GM21723 (cell line): ENCODE measurements around the gene ERCC4.
A peak's percentile ranks its signal among the peaks of the same experiment; 100 is the strongest.
"Not testable (repeated sequence)": the region's sequence is repeated elsewhere in the genome, so short reads cannot be mapped to it uniquely, and the experiment has no call there.

Experiments
- ATAC-seq: cut with Tn5 transposase; IDR thresholded peaks from one replicate; pipeline ENCODE4 v1.9.1; 2021; ENCODE audit warnings: mild to moderate bottlenecking, moderate library complexity; ENCODE audit not compliant: unreplicated experiment

ERCC4 gene

GRCh38 chr16:13919683-13920509 is at the start of gene ERCC4:
Gene ERCC4, plus strand, starts transcription at chr16:13920154. Its CDS starts 12 bp downstream, at chr16:13920166.
- peak; percentile 96 for ATAC-seq

DNA sequence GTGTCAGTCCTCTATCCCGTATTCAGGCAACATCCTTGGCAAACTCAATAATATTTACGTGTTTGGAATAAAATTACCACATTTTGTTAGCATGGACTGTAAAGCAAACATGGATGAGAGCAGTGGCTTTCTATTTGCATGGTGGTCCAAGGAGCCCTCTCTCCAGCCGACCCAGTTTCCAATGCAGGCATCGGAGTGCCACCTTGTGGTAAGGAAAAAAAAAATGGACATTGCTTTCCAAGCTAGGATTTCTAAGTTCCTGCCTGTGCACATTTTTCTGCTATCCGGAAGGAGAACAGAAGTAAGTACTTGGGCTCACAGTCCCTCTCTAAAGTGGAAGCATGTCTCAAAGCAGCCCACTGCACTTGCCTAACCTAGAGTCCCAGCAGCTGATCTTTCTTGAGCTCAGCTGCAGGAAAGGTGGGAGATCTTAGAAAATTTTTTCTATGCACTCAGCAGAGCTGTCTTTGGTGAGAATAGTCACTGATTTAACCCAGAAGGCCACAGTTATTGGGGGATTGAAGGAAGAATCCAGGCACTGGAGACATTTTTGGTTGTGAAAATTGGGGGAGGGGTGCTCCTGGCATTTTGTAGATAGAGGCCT is 46.0 kb upstream of the ERCC4 start:
- no peak for ATAC-seq

- ATAC-seq, result no peak
Observed at GRCh38 chr16:13875614-13876284, 44.2 kb upstream of the ERCC4 start.

DNA sequence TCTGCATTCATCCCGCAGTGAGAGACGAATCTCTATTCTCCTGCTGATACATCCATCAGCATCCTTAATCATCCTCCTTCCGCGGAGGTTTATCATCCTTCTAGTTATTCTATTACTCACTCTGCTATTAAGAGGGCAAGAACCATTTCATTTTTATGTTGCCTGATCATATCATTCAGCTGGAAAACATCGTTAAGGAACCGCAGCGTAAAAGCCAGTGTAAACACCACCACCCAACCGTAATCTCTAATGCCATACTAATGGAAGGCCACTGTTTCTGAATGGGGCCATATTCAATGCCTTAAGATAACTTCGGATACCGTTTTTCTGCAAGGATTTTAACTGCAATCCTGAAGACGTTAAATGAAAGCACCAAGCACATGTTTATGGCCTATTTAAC is 36.7 kb upstream of the ERCC4 start:
- ATAC-seq, result no peak

DNA sequence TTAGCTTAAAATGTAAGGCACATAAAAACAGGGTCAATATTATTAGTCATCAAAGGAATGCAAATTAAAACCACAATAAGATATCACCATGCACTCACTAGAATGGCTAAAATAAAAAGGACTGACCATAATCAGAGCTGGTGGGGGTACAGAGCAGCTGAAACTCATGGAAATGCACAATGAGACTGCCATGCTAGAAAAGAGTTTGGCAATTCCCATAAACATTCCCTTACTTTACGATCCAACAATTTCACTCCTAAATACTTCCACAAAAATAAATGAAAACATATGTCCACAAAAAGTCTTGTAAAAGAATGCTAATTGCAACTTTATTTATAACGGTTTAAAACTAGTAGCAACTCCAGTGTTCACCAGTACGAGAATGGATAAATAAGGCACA is 36.1 kb upstream of the ERCC4 start:
- no peak for ATAC-seq

- ATAC-seq, result no peak
Observed at GRCh38 chr16:13885700-13886099, 34.3 kb upstream of the ERCC4 start.

GRCh38 chr16:13886608-13887007 is 33.3 kb upstream of the ERCC4 start:
- ATAC-seq, result no peak

GRCh38 chr16:13889323-13889722 is 30.6 kb upstream of the ERCC4 start:
- ATAC-seq, result not testable (repeated sequence)

- no peak for ATAC-seq
Observed at GRCh38 chr16:13892301-13892700, 27.7 kb upstream of the ERCC4 start.

GRCh38 chr16:13895516-13895915 is 24.4 kb upstream of the ERCC4 start:
- no peak for ATAC-seq

GRCh38 chr16:13896543-13897182 is 23.3 kb upstream of the ERCC4 start:
- ATAC-seq, result no peak

GRCh38 chr16:13897806-13898205 is 22.1 kb upstream of the ERCC4 start:
- ATAC-seq, result no peak

DNA sequence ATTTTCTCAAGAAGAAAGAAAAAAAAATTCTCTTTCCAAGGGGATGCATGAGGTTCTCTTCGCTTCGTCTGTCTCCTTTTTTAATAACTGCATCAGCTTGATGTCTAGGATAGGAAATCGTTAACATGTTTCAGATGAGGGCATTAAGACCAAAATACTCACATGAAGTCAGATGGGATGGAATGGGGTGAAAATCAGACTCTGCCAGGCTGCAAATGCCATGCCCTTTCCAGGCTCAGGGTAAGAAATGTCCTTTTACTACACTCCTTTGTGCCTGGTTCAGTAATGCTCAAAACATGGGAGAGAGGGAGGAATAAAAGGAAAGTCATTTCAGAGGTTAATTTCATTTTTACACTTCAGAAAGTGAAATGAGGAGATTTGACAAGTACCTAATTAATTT is 21.7 kb upstream of the ERCC4 start:
- no peak for ATAC-seq

GRCh38 chr16:13902052-13902451 is 17.9 kb upstream of the ERCC4 start:
- no peak for ATAC-seq

DNA sequence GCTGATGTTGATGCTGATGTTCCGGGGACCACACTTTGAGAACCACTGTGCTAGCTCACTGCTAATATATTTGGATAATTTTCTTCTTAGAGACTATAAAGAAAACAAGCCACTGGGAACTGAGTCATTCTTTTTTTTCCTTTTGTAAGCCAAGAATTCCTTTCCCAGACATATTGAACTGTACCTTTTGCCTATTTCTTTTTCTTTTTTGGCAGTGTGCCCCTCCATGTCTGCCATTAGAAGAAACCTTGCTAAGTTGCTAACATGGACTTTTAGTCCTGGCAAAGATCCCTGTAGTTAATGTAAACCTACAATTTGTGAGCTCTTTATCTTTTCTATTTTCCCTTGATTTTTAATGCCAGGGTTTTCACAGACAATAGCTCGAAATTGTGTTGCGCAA is 17.3 kb upstream of the ERCC4 start:
- no peak for ATAC-seq

- ATAC-seq, result no peak
Observed at GRCh38 chr16:13904179-13904691, 15.7 kb upstream of the ERCC4 start.

DNA sequence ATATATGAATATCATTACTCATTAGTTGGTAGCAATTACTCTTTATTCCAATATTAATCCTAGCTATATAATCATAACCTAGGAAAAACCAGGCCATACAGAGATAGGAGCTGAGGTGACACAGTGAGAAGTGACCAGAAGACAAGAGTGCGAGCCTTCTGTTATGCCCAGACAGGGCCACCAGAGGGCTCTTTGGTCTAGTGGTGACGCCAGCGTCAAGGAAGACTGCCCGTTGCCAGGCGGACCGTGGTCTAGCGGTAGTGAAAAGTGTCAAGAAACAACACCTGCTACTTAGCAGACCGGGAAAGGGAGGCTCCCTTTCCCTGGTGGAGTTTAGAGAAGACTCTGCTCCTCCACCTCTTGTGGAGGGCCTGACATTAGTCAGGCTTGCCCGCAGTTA is 15.1 kb upstream of the ERCC4 start:
- ATAC-seq, result not testable (repeated sequence)

- ATAC-seq, result no peak
Observed at GRCh38 chr16:13906168-13907089, 13.5 kb upstream of the ERCC4 start.

DNA sequence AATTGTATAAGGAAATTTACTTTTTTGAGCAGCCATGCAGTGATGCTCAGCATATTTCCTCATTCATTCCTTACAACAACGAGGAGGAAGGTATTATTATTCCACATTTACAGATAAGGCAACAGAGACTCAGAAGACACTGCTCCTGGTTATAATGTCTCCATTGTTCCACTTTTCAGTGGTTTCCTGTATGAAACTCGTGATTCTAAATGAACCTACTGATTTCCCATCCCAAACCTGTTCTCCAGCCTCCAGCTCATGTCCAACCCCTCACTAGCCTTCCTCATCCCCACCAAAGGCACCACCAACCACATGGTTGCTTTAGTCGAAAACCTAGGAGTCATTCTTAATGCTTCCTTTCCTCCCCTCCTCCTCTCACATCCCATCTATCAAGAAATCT is 12.5 kb upstream of the ERCC4 start:
- no peak for ATAC-seq

GRCh38 chr16:13909069-13909468 is 10.9 kb upstream of the ERCC4 start:
- no peak for ATAC-seq
